Measurements from ENCODE around the gene HNRNPH2. TPM values are rescaled to one million over a fixed set of nuclear protein-coding genes. Genes with fewer than 3 reads are reported as not detected.

Gene HNRNPH2
- polyA plus RNA-seq, 1 donor (not counting 4 experiments of a cell fraction or from before 2014, with no cell fraction given), result 73.2 TPM

GRCh38 chrX:101419489-101419888 is 11.5 kb downstream of the HNRNPH2 start:
- H3K27me3 ChIP-seq (ENCODE audit: control insufficient read depth, extremely low read depth, insufficient read depth, low read length), result no peaks in the 10 kb centered on the region
- no peaks in the 10 kb centered on the region for H3K9me1 ChIP-seq (ENCODE audit: control insufficient read depth, extremely low read depth, insufficient read depth, low read length)
- DNase-seq (ENCODE audit: low read depth, low spot score), result no peak
- H3K4me3 ChIP-seq (ENCODE audit: control insufficient read depth in 2 of 3, extremely low read depth in 1 of 3, insufficient read depth in 2 of 3, low read depth in 1 of 3, low read length in 3 of 3), result no peak overlapping the region
- no peaks in the 10 kb centered on the region for H3K4me1 ChIP-seq (ENCODE audit: control insufficient read depth, extremely low read depth, insufficient read depth, low read length)
- dilution Hi-C loops (cut with MboI; ENCODE audit: extremely low pct_ligation_motif_present, low sequenced_read_pairs), result no loop called here
- H2AFZ ChIP-seq (ENCODE audit: control insufficient read depth, low read length), result no peak overlapping the region
- FAIRE-seq, result no peak
- no peak overlapping the region for H3K4me2 ChIP-seq (ENCODE audit: control insufficient read depth, extremely low read depth, insufficient read depth, low read depth, low read length)
- TF ChIP-seq, protein P1, sequence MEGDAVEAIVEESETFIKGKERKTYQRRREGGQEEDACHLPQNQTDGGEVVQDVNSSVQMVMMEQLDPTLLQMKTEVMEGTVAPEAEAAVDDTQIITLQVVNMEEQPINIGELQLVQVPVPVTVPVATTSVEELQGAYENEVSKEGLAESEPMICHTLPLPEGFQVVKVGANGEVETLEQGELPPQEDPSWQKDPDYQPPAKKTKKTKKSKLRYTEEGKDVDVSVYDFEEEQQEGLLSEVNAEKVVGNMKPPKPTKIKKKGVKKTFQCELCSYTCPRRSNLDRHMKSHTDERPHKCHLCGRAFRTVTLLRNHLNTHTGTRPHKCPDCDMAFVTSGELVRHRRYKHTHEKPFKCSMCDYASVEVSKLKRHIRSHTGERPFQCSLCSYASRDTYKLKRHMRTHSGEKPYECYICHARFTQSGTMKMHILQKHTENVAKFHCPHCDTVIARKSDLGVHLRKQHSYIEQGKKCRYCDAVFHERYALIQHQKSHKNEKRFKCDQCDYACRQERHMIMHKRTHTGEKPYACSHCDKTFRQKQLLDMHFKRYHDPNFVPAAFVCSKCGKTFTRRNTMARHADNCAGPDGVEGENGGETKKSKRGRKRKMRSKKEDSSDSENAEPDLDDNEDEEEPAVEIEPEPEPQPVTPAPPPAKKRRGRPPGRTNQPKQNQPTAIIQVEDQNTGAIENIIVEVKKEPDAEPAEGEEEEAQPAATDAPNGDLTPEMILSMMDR (optimal IDR thresholded peaks at IDR 0.05 in 1 of 3, IDR thresholded peaks at IDR 0.05 in 1 of 3, conservative IDR thresholded peaks at IDR 0.05 in 1 of 3; ENCODE audit: extremely low read depth in 1 of 3, insufficient read depth in 2 of 3, low read length in 3 of 3), result no peak
- TF ChIP-seq EZH2 (IDR thresholded peaks at IDR 0.05; ENCODE audit: low read length), result no peak
- H4K20me1 ChIP-seq (ENCODE audit: control insufficient read depth, extremely low read depth, insufficient read depth, low read length), result no peaks in the 10 kb centered on the region
- H3K9me3 ChIP-seq (ENCODE audit: control insufficient read depth, low read depth, low read length), result no peaks in the 10 kb centered on the region
- H3K9ac ChIP-seq (ENCODE audit: control insufficient read depth, extremely low read depth, insufficient read depth, low read length), result no peak overlapping the region
- H3K79me2 ChIP-seq (ENCODE audit: control insufficient read depth, insufficient read depth, low read length), result no peaks in the 10 kb centered on the region
- H3K27ac ChIP-seq (ENCODE audit: control insufficient read depth, insufficient read depth, low read length), result no peak overlapping the region
- no peaks in the 10 kb centered on the region for H3K36me3 ChIP-seq (ENCODE audit: control insufficient read depth in 2 of 2, extremely low read depth in 1 of 2, insufficient read depth in 2 of 2, low read length in 2 of 2)

GRCh38 chrX:101427954-101428353 is 19.9 kb downstream of the HNRNPH2 start:
- Histone ChIP-seq H3K9ac (ENCODE audit: control insufficient read depth, extremely low read depth, insufficient read depth, low read length) (no peak overlapping the region), H3K9me3 (ENCODE audit: control insufficient read depth, low read depth, low read length) (no peaks in the 10 kb centered on the region), H3K27ac (ENCODE audit: control insufficient read depth, insufficient read depth, low read length) (no peak overlapping the region), H3K4me2 (ENCODE audit: control insufficient read depth, extremely low read depth, insufficient read depth, low read depth, low read length) (no peak overlapping the region), H3K4me3 (ENCODE audit: control insufficient read depth in 2 of 3, extremely low read depth in 1 of 3, insufficient read depth in 2 of 3, low read depth in 1 of 3, low read length in 3 of 3) (no peak overlapping the region), H3K79me2 (ENCODE audit: control insufficient read depth, insufficient read depth, low read length) (no peaks in the 10 kb centered on the region), H3K4me1 (ENCODE audit: control insufficient read depth, extremely low read depth, insufficient read depth, low read length) (no peaks in the 10 kb centered on the region), H4K20me1 (ENCODE audit: control insufficient read depth, extremely low read depth, insufficient read depth, low read length) (no peaks in the 10 kb centered on the region), H3K9me1 (ENCODE audit: control insufficient read depth, extremely low read depth, insufficient read depth, low read length) (no peaks in the 10 kb centered on the region), H2AFZ (ENCODE audit: control insufficient read depth, low read length) (no peak overlapping the region), H3K27me3 (ENCODE audit: control insufficient read depth, extremely low read depth, insufficient read depth, low read length) (no peaks in the 10 kb centered on the region), H3K36me3 (ENCODE audit: control insufficient read depth in 2 of 2, extremely low read depth in 1 of 2, insufficient read depth in 2 of 2, low read length in 2 of 2) (no peaks in the 10 kb centered on the region)
- TF ChIP-seq, protein P1 (optimal IDR thresholded peaks at IDR 0.05 in 1 of 3, IDR thresholded peaks at IDR 0.05 in 1 of 3, conservative IDR thresholded peaks at IDR 0.05 in 1 of 3; ENCODE audit: extremely low read depth in 1 of 3, insufficient read depth in 2 of 3, low read length in 3 of 3), result no peak
- TF ChIP-seq EZH2 (IDR thresholded peaks at IDR 0.05; ENCODE audit: low read length), result no peak
- DNase-seq (ENCODE audit: low read depth, low spot score) (no peak), FAIRE-seq (no peak)
- dilution Hi-C loops (cut with MboI; ENCODE audit: extremely low pct_ligation_motif_present, low sequenced_read_pairs), result no loop called here
